ENCODE measurements around the gene TBX19. TPM values are rescaled to one million over a fixed set of nuclear protein-coding genes. Genes with fewer than 3 reads are reported as not detected.

Gene TBX19
- total RNA-seq, 1 experiment from 2014 or later: 2.0 TPM

DNA sequence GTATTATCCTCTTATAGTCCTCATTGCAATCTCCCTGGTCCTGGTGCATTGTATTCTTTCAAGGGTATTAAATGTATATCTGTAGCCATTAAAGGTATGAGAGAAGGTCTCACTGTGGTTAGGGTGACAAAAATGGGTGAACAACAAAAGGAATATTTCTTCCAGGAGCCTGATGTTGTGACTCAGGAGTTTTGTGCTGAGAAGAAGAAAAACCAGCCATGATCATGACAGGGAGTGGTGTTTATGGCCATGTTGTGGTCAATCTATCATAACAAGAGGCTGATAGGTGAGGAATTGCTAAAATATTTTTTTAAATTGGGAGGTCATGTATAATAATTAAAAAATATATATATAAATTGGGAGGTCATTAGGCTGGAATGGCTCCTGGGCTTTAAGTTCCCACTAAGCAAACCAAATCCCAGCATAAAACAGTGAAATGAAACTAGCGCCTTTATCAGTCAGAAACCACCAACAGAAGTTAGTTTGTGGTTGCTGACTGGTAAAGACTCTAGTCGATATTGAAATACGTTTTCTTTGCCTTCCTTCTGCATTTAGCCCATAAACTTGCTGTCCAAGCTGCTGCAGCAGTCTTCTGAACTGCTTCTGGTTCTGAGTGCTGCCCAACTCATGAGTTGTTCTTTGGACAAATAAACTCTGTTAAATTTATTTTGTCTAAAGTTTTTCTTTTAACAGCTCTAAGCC is 60.3 kb downstream of the TBX19 start:
- no peaks in the 10 kb centered on the region for H3K36me3 ChIP-seq (ENCODE audit: low read depth)
- no peaks in the 10 kb centered on the region for H3K27me3 ChIP-seq (ENCODE audit: insufficient read depth, low read depth)
- BruUV-seq (replicated peaks): no TSS peak
- H3K4me1 ChIP-seq (replicated peaks; ENCODE audit: insufficient read depth): no peaks in the 10 kb centered on the region
- DNase-seq: no peak
- H3K4me2 ChIP-seq: no peak overlapping the region
- no peaks in the 10 kb centered on the region for H3K79me2 ChIP-seq (ENCODE audit: low read depth)
- H3K4me3 ChIP-seq: no peak overlapping the region
- no peak overlapping the region for H3K27ac ChIP-seq
- H4K20me1 ChIP-seq (ENCODE audit: insufficient read depth): no peaks in the 10 kb centered on the region
- H2AFZ ChIP-seq: no peak overlapping the region
- intact Hi-C loops (cut with micrococcal nuclease; ENCODE audit: unreplicated experiment): loop anchor here (5.0 to 10.0 kb wide), 5 partner anchors 104 to 1124 kb away; no protein-coding TSS in a partner anchor
- POLR2A ChIA-PET (ENCODE audit: unreplicated experiment): no interaction called here
- no peaks in the 10 kb centered on the region for H3K9me2 ChIP-seq (ENCODE audit: insufficient read depth)
- H3K9me3 ChIP-seq (ENCODE audit: insufficient read depth, low read depth): no peaks in the 10 kb centered on the region
- CTCF ChIA-PET: no interaction called here
- TF ChIP-seq, protein P1, sequence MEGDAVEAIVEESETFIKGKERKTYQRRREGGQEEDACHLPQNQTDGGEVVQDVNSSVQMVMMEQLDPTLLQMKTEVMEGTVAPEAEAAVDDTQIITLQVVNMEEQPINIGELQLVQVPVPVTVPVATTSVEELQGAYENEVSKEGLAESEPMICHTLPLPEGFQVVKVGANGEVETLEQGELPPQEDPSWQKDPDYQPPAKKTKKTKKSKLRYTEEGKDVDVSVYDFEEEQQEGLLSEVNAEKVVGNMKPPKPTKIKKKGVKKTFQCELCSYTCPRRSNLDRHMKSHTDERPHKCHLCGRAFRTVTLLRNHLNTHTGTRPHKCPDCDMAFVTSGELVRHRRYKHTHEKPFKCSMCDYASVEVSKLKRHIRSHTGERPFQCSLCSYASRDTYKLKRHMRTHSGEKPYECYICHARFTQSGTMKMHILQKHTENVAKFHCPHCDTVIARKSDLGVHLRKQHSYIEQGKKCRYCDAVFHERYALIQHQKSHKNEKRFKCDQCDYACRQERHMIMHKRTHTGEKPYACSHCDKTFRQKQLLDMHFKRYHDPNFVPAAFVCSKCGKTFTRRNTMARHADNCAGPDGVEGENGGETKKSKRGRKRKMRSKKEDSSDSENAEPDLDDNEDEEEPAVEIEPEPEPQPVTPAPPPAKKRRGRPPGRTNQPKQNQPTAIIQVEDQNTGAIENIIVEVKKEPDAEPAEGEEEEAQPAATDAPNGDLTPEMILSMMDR (conservative IDR thresholded peaks at IDR 0.05): no peak
- TF ChIP-seq EZH2 (IDR thresholded peaks at IDR 0.05; ENCODE audit: low read depth): no peak
- no peaks in the 10 kb centered on the region for H3F3A ChIP-seq (ENCODE audit: insufficient read depth, low read depth)

DNA sequence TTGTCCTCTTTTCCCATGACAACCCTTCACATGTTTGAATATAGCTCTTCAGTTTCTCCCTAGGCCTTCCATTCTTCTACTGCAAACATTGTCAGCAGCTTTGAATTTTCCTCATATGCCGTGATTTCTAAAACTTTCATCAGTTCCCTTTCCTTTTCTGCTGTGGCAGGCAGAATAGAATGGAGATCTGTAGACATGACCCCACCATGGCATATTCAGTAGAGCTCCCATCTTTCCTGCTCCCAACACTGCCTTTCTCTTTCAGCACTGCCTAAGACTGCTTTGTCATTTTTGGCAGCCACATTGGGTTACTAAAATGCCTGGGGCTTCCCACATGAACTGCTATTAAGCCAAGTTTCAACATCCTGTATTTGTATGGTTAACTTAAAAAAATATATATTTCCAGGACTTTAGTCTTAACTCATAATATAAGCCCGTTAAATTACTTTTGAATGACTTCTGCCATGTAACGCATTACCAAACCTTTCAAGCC is 60.9 kb downstream of the TBX19 start:
- no peak for TF ChIP-seq EZH2 (IDR thresholded peaks at IDR 0.05; ENCODE audit: low read depth)
- TF ChIP-seq, protein P1 (conservative IDR thresholded peaks at IDR 0.05): no peak
- no peaks in the 10 kb centered on the region for H3K27me3 ChIP-seq (ENCODE audit: insufficient read depth, low read depth)
- H3K36me3 ChIP-seq (ENCODE audit: low read depth): no peaks in the 10 kb centered on the region
- no peak overlapping the region for H3K4me2 ChIP-seq
- DNase-seq: no peak
- no peaks in the 10 kb centered on the region for H3K4me1 ChIP-seq (replicated peaks; ENCODE audit: insufficient read depth)
- no peak overlapping the region for H3K27ac ChIP-seq
- CTCF ChIA-PET: interaction anchor here (1.6 to 1.7 kb wide), 2 partner anchors 40 to 1006 kb away, joined by 3 to 7 read pairs; no protein-coding TSS in a partner anchor
- BruUV-seq (replicated peaks): no TSS peak
- no peaks in the 10 kb centered on the region for H3F3A ChIP-seq (ENCODE audit: insufficient read depth, low read depth)
- H3K9me2 ChIP-seq (ENCODE audit: insufficient read depth): no peaks in the 10 kb centered on the region
- no peaks in the 10 kb centered on the region for H4K20me1 ChIP-seq (ENCODE audit: insufficient read depth)
- H2AFZ ChIP-seq: no peak overlapping the region
- POLR2A ChIA-PET (ENCODE audit: unreplicated experiment): no interaction called here
- no peaks in the 10 kb centered on the region for H3K79me2 ChIP-seq (ENCODE audit: low read depth)
- H3K9me3 ChIP-seq (ENCODE audit: insufficient read depth, low read depth): no peaks in the 10 kb centered on the region
- intact Hi-C loops (cut with micrococcal nuclease; ENCODE audit: unreplicated experiment): loop anchor here (5.0 to 10.0 kb wide), 5 partner anchors 104 to 1123 kb away; no protein-coding TSS in a partner anchor
- H3K4me3 ChIP-seq: no peak overlapping the region

DNA sequence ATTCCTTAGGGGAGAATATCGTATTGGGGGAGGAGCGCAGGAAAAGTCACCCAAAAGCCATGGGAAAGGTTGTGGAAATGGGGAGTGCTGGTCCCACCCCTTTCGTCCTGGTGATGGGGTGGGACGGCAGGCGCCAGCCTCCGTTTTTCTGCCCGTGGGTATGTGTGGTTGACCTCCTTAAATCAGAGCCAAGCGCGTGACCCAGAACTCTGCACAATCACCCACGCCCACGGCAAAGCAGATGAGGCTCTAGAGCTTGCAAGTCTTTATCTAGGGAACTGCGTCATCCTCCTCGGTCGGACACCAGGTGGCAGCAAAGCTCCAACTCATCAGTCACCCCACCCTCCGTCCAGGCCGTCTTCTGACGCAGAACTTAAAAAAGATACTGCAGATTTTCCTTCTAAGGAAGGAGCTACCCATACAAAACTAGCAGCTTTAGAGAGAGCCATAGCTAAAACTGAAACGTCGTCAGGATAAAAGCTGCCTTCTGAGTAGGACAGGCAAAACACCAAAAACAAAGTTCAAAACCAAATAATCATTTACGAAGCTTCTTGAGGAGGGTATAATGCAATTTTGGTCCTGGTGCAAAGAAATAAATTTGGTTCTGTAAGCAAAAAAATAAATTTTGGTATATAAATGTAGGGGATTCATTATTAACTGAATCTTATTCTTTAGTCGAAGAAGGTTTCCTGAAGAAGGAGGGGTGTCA is 62.0 kb downstream of the TBX19 start:
- no TSS peak for BruUV-seq (replicated peaks)

More for the DNA sequence above, 62.0 kb downstream of the TBX19 start:
- Histone ChIP-seq H3K27ac (no peak overlapping the region), H3K27me3 (ENCODE audit: insufficient read depth, low read depth) (no peaks in the 10 kb centered on the region), H3F3A (ENCODE audit: insufficient read depth, low read depth) (no peaks in the 10 kb centered on the region), H3K79me2 (ENCODE audit: low read depth) (no peaks in the 10 kb centered on the region), H3K9me2 (ENCODE audit: insufficient read depth) (no peaks in the 10 kb centered on the region), H3K36me3 (ENCODE audit: low read depth) (no peaks in the 10 kb centered on the region), H3K4me2 (peak overlapping the region; percentile 62), H3K9me3 (ENCODE audit: insufficient read depth, low read depth) (no peaks in the 10 kb centered on the region), H3K4me1 (replicated peaks; ENCODE audit: insufficient read depth) (no peaks in the 10 kb centered on the region), H2AFZ (peak overlapping the region; percentile 70; the same call in 1 of the 2 replicates), H4K20me1 (ENCODE audit: insufficient read depth) (no peaks in the 10 kb centered on the region), H3K4me3 (no peak overlapping the region; the same call in 1 of the 2 replicates)
- TF ChIP-seq, protein P1 (conservative IDR thresholded peaks at IDR 0.05): peak; percentile 71
- TF ChIP-seq EZH2 (IDR thresholded peaks at IDR 0.05; ENCODE audit: low read depth): no peak
- ChIA-PET POLR2A (ENCODE audit: unreplicated experiment) (interaction anchor here (0.5 to 0.7 kb wide), 2 partner anchors 55 to 154 kb away, joined by 4 to 5 read pairs; no protein-coding TSS in a partner anchor), CTCF (interaction anchor here (0.5 to 1.8 kb wide), 15 partner anchors 21 to 1022 kb away, joined by 3 to 14 read pairs (median 4); no protein-coding TSS in a partner anchor)
- intact Hi-C loops (cut with micrococcal nuclease; ENCODE audit: unreplicated experiment): loop anchor here (1.0 to 10.0 kb wide), 10 partner anchors 96 to 1204 kb away; no protein-coding TSS in a partner anchor
- peak; percentile 55 to 76 for DNase-seq
